Measurements from ENCODE around the gene HTT. TPM values are rescaled to one million over a fixed set of nuclear protein-coding genes. Genes with fewer than 3 reads are reported as not detected.
"Not testable (repeated sequence)": the region's sequence is repeated elsewhere in the genome, so short reads cannot be mapped to it uniquely, and the experiment has no call there.

Gene HTT
- total and polyA plus RNA-seq, 9 of the 15 experiments (the other 6 are each of a cell fraction or from before 2014, with no cell fraction given) = 0.66 to 31.6 (median 14.7) TPM

DNA sequence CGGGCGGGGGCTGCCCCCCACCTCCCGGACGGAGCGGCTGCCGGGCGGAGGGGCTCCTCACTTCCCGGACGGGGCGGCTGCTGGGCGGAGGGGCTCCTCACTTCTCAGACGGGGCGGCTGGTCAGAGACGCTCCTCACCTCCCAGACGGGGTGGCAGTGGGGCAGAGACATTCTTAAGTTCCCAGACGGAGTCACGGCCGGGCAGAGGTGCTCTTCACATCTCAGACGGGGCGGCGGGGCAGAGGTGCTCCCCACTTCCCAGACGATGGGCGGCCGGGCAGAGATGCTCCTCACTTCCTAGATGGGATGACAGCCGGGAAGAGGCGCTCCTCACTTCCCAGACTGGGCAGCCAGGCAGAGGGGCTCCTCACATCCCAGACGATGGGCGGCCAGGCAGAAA lies 20.2 kb downstream of the HTT start:
- in situ Hi-C loops (cut with MboI); BruUV-seq (replicated peaks); H2AFZ ChIP-seq (ENCODE audit: low read depth, low read length); H3K9me3 ChIP-seq (replicated peaks; ENCODE audit: control insufficient read depth, insufficient read depth, low read depth, low read length); H3K9ac ChIP-seq (ENCODE audit: insufficient read depth in 1 of 2, low read depth in 2 of 2, low read length in 2 of 2); H3K27ac ChIP-seq (ENCODE audit: extremely low read depth, low read depth, low read length); ATAC-seq; H3K27me3 ChIP-seq (ENCODE audit: control insufficient read depth in 2 of 2, insufficient read depth in 2 of 2, low read length in 2 of 2); CTCF ChIA-PET (ENCODE audit: low intra/inter-chr PET ratio); H3K4me3 ChIP-seq; H4K20me1 ChIP-seq (replicated peaks; ENCODE audit: control insufficient read depth, insufficient read depth, low read length); H3K4me2 ChIP-seq (ENCODE audit: insufficient read depth, low read length); H3K79me2 ChIP-seq (ENCODE audit: control insufficient read depth, insufficient read depth, low read length); FAIRE-seq; H3K36me3 ChIP-seq (ENCODE audit: control insufficient read depth, insufficient read depth, low read length); H3K9me1 ChIP-seq (ENCODE audit: control insufficient read depth, insufficient read depth, low read length); intact Hi-C loops (cut with micrococcal nuclease); DNase-seq (ENCODE audit: extremely low read depth in 1 of 4, low spot score in 3 of 4); H3K4me1 ChIP-seq (replicated peaks in 1 of 2; ENCODE audit: control insufficient read depth in 2 of 2, insufficient read depth in 2 of 2, low read length in 2 of 2): not testable (repeated sequence)
- 98% methylated on average over 6 of the region's 28 CpGs for WGBS (ENCODE audit: insufficient coverage, low coverage, missing lambda C conversion rate)
- POLR2A ChIA-PET = interaction anchor here (0.6 kb wide), 1 partner anchor 199 kb away, joined by 3 read pairs; no protein-coding TSS in a partner anchor

GRCh38 chr4:3096202-3096601 lies 21.7 kb downstream of the HTT start:
- no TSS peak for BruUV-seq (replicated peaks)
- Histone ChIP-seq H3K36me3 (ENCODE audit: control insufficient read depth, insufficient read depth, low read length) (peaks cover 4% of the 10 kb centered on the region; the same call in 1 of the 3 replicates), H3K9ac (ENCODE audit: insufficient read depth in 1 of 2, low read depth in 2 of 2, low read length in 2 of 2) (no peak overlapping the region), H3K79me2 (ENCODE audit: control insufficient read depth, insufficient read depth, low read length) (no peaks in the 10 kb centered on the region), H3K4me3 (no peak overlapping the region), H3K27ac (ENCODE audit: extremely low read depth, low read depth, low read length) (no peak overlapping the region), H3K4me1 (replicated peaks in 1 of 2; ENCODE audit: control insufficient read depth in 2 of 2, insufficient read depth in 2 of 2, low read length in 2 of 2) (no peaks in the 10 kb centered on the region), H3K4me2 (ENCODE audit: insufficient read depth, low read length) (no peak overlapping the region), H4K20me1 (replicated peaks; ENCODE audit: control insufficient read depth, insufficient read depth, low read length) (no peaks in the 10 kb centered on the region), H3K27me3 (ENCODE audit: control insufficient read depth in 2 of 2, insufficient read depth in 2 of 2, low read length in 2 of 2) (no peaks in the 10 kb centered on the region), H3K9me1 (ENCODE audit: control insufficient read depth, insufficient read depth, low read length) (no peaks in the 10 kb centered on the region), H2AFZ (ENCODE audit: low read depth, low read length) (no peak overlapping the region), H3K9me3 (replicated peaks; ENCODE audit: control insufficient read depth, insufficient read depth, low read depth, low read length) (no peaks in the 10 kb centered on the region)
- in situ Hi-C loops (cut with MboI) (no loop called here), intact Hi-C loops (cut with micrococcal nuclease) (no loop called here)
- TF ChIP-seq, protein P1, sequence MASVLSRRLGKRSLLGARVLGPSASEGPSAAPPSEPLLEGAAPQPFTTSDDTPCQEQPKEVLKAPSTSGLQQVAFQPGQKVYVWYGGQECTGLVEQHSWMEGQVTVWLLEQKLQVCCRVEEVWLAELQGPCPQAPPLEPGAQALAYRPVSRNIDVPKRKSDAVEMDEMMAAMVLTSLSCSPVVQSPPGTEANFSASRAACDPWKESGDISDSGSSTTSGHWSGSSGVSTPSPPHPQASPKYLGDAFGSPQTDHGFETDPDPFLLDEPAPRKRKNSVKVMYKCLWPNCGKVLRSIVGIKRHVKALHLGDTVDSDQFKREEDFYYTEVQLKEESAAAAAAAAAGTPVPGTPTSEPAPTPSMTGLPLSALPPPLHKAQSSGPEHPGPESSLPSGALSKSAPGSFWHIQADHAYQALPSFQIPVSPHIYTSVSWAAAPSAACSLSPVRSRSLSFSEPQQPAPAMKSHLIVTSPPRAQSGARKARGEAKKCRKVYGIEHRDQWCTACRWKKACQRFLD (CRISPR knock-in tag; IDR thresholded peaks at IDR 0.05) = no peak
- ATAC-seq = no peak
- WGBS (ENCODE audit: insufficient coverage, low coverage, missing lambda C conversion rate) = 94% methylated on average over 3 of the region's 3 CpGs
- CTCF ChIA-PET (ENCODE audit: low intra/inter-chr PET ratio) = no interaction called here
- FAIRE-seq = peak; percentile 35
- no peak for DNase-seq (ENCODE audit: extremely low read depth in 1 of 4, low spot score in 3 of 4)
- POLR2A ChIA-PET = interaction anchor here (0.6 to 0.7 kb wide), 2 partner anchors 16 to 348 kb away, joined by 4 read pairs; no protein-coding TSS in a partner anchor
